Measurements from ENCODE around the gene GPD1. TPM values are rescaled to one million over a fixed set of nuclear protein-coding genes. Genes with fewer than 3 reads are reported as not detected.
A peak's percentile ranks its signal among the peaks of the same experiment; 100 is the strongest.

Gene GPD1
- total RNA-seq, 6 donors from 2014 or later, result 2.1 to 73.1 (median 60.2) TPM

DNA sequence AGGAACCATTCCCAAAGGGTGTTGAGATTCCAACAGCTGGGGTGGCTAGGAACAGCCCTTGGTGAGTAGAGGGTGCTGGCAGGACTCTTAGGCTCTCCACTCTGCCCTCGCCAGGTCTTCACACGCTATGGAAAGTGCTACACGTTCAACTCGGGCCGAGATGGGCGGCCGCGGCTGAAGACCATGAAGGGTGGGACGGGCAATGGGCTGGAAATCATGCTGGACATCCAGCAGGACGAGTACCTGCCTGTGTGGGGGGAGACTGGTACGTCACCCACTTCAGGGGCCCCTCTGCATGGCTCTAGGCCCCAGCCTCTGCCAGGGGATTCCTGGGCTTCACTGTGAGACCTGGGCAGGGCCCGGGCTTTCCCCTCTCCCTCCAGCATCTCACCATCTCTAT is 26.7 kb upstream of the GPD1 start:
- H3K36me3 ChIP-seq, result no peaks in the 10 kb centered on the region
- H3K4me3 ChIP-seq, result no peak overlapping the region
- no peak overlapping the region for H3K27ac ChIP-seq
- no peaks in the 10 kb centered on the region for H3K27me3 ChIP-seq
- WGBS, 2 donors, result 90 to 99% methylated on average over 11 to 12 of the region's 12 CpGs
- no peak for ATAC-seq (ENCODE audit: low FRiP score in 2 of 2)
- TF ChIP-seq POLR2AphosphoS5 (IDR thresholded peaks at IDR 0.05), result no peak
- TF ChIP-seq POLR2A (IDR thresholded peaks at IDR 0.05), result no peak
- TF ChIP-seq EP300 (IDR thresholded peaks at IDR 0.05), result no peak
- TF ChIP-seq, protein P1, sequence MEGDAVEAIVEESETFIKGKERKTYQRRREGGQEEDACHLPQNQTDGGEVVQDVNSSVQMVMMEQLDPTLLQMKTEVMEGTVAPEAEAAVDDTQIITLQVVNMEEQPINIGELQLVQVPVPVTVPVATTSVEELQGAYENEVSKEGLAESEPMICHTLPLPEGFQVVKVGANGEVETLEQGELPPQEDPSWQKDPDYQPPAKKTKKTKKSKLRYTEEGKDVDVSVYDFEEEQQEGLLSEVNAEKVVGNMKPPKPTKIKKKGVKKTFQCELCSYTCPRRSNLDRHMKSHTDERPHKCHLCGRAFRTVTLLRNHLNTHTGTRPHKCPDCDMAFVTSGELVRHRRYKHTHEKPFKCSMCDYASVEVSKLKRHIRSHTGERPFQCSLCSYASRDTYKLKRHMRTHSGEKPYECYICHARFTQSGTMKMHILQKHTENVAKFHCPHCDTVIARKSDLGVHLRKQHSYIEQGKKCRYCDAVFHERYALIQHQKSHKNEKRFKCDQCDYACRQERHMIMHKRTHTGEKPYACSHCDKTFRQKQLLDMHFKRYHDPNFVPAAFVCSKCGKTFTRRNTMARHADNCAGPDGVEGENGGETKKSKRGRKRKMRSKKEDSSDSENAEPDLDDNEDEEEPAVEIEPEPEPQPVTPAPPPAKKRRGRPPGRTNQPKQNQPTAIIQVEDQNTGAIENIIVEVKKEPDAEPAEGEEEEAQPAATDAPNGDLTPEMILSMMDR (IDR thresholded peaks at IDR 0.05), result no peak
- peaks cover 0 to 8% (median 4%) of the 10 kb centered on the region in 4 donors for H3K4me1 ChIP-seq
- DNase-seq, result peak in 1 of 2 donors; percentile 66
- H3K9me3 ChIP-seq, result no peaks in the 10 kb centered on the region

DNA sequence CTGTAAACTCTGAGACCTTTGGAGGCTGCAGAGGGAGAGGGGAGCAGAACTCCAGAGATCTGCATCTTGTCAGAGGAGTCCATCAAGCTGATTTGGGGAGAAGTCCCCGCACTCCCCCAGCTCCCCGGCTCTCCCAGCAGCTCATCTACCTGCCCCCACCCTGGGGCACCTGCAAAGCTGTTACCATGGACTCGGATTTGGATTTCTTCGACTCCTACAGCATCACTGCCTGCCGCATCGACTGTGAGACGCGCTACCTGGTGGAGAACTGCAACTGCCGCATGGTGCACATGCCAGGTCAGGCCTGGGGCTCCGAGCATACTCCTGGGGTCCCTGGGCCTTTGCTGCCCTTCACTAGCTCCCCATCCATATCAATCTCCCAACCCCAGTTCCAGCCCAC is 25.5 kb upstream of the GPD1 start:
- Histone ChIP-seq H3K27me3 (no peaks in the 10 kb centered on the region), H3K9me3 (no peaks in the 10 kb centered on the region), H3K27ac (no peak overlapping the region), H3K36me3 (no peaks in the 10 kb centered on the region), H3K4me1 (peaks cover 0 to 8% (median 4%) of the 10 kb centered on the region in 4 donors), H3K4me3 (no peak overlapping the region)
- peak in 1 of 2 donors; percentile 46 for DNase-seq
- ATAC-seq (ENCODE audit: low FRiP score in 2 of 2), result no peak
- no peak for TF ChIP-seq POLR2AphosphoS5 (IDR thresholded peaks at IDR 0.05)
- TF ChIP-seq EP300 (IDR thresholded peaks at IDR 0.05), result no peak
- TF ChIP-seq POLR2A (IDR thresholded peaks at IDR 0.05), result no peak
- TF ChIP-seq, protein P1 (IDR thresholded peaks at IDR 0.05), result no peak
- 97 to 98% methylated on average over 10 of the region's 10 CpGs for WGBS, 2 donors

DNA sequence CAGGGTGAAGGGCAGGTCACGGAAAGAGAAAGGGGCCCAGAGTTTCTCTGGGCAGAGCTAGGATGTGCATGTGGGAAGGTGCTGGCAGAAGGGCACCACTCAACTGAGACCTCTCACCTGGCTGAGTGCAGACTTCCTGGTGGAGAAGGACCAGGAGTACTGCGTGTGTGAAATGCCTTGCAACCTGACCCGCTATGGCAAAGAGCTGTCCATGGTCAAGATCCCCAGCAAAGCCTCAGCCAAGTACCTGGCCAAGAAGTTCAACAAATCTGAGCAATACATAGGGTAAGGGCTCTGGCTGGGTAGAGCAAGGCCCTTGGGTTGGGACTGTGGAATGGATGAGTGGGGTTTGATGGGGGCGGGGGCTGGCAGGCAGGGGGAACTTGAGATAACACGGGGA is 24.0 kb upstream of the GPD1 start:
- no peaks in the 10 kb centered on the region for H3K9me3 ChIP-seq
- H3K4me3 ChIP-seq, result no peak overlapping the region
- no peak overlapping the region for H3K27ac ChIP-seq
- peaks cover 5 to 17% (median 8%) of the 10 kb centered on the region in 4 donors for H3K4me1 ChIP-seq
- WGBS, 2 donors, result 86 to 88% methylated on average over 5 of the region's 5 CpGs
- no peaks in the 10 kb centered on the region for H3K27me3 ChIP-seq
- TF ChIP-seq POLR2AphosphoS5 (IDR thresholded peaks at IDR 0.05) (no peak), EP300 (IDR thresholded peaks at IDR 0.05) (no peak), POLR2A (IDR thresholded peaks at IDR 0.05) (no peak)
- TF ChIP-seq, protein P1 (IDR thresholded peaks at IDR 0.05), result no peak
- ATAC-seq (ENCODE audit: low FRiP score in 2 of 2) (no peak), DNase-seq (no peak)
- H3K36me3 ChIP-seq, result no peaks in the 10 kb centered on the region

DNA sequence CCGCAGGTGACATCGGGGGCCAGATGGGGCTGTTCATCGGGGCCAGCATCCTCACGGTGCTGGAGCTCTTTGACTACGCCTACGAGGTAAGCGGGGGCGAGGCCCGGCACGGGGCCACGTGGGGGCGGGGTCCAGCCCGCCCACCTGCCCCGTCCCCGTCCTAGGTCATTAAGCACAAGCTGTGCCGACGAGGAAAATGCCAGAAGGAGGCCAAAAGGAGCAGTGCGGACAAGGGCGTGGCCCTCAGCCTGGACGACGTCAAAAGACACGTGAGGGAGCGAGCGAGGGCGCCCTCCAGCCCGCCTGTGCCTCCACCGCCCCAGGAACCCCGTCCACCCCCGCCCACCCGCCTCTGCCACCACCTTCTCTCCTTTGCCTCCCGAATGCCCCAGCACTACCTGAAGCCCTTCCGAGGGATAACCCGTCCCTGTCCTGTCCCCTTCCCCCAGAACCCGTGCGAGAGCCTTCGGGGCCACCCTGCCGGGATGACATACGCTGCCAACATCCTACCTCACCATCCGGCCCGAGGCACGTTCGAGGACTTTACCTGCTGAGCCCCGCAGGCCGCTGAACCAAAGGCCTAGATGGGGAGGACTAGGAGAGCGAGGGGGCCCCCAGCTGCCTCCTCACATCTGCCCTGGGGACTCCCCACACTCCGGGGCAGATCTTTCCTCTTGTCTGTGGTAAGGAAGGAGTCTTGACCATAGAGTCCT is 22.6 kb upstream of the GPD1 start:
- no peak overlapping the region for H3K4me3 ChIP-seq
- H3K27me3 ChIP-seq, result no peaks in the 10 kb centered on the region
- H3K4me1 ChIP-seq, result peaks cover 9 to 17% (median 14%) of the 10 kb centered on the region in 4 donors
- WGBS, 2 donors, result 60 to 62% methylated on average over 8 to 39 of the region's 46 CpGs
- no peaks in the 10 kb centered on the region for H3K9me3 ChIP-seq
- DNase-seq (peak in 1 of 2 donors; percentile 82), ATAC-seq (ENCODE audit: low FRiP score in 2 of 2) (no peak)
- TF ChIP-seq POLR2A (IDR thresholded peaks at IDR 0.05), result no peak
- TF ChIP-seq, protein P1 (IDR thresholded peaks at IDR 0.05), result no peak
- no peak for TF ChIP-seq POLR2AphosphoS5 (IDR thresholded peaks at IDR 0.05)
- TF ChIP-seq EP300 (IDR thresholded peaks at IDR 0.05), result no peak
- H3K27ac ChIP-seq, result no peak overlapping the region
- no peaks in the 10 kb centered on the region for H3K36me3 ChIP-seq

DNA sequence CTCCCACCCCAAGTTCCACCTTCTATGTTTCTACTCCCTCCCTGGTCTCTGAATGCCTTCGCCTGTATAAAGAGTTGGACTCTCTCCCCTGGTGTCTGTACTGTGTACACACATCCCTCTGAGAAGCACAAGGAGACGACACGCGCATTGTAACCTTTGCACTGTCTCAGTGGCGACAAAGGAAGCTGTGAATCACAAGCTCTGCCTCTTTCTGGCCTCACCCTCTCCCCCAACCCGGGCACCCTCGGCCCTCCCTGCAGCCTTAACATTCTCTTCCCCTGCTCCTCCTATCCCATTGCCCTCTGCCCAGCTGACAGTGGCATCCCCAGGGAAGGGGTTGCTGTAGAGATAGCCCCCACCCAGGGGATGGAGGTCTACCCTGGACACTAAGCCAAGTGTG is 21.2 kb upstream of the GPD1 start:
- ATAC-seq (ENCODE audit: low FRiP score in 2 of 2) (no peak), DNase-seq (no peak)
- Histone ChIP-seq H3K27me3 (no peaks in the 10 kb centered on the region), H3K36me3 (peaks cover 0 to 12% (median 9%) of the 10 kb centered on the region in 4 donors), H3K4me1 (peaks cover 9 to 24% (median 14%) of the 10 kb centered on the region in 4 donors), H3K4me3 (no peak overlapping the region), H3K9me3 (no peaks in the 10 kb centered on the region), H3K27ac (no peak overlapping the region)
- WGBS, 2 donors, result 80 to 89% methylated on average over 7 of the region's 7 CpGs
- TF ChIP-seq EP300 (IDR thresholded peaks at IDR 0.05), result no peak
- no peak for TF ChIP-seq POLR2AphosphoS5 (IDR thresholded peaks at IDR 0.05)
- no peak for TF ChIP-seq POLR2A (IDR thresholded peaks at IDR 0.05)
- TF ChIP-seq, protein P1 (IDR thresholded peaks at IDR 0.05), result no peak

Measured in upper lobe of left lung (tissue), 6 donors.